GM18498 (cell line): ENCODE measurements around the gene CYP26C1.

Source experiments
- ATAC-seq: cut with Tn5 transposase; IDR thresholded peaks from one replicate; pipeline ENCODE4 v1.9.1; 2021; ENCODE audit warnings: mild to moderate bottlenecking, moderate library complexity; ENCODE audit not compliant: unreplicated experiment

The CYP26C1 gene

DNA sequence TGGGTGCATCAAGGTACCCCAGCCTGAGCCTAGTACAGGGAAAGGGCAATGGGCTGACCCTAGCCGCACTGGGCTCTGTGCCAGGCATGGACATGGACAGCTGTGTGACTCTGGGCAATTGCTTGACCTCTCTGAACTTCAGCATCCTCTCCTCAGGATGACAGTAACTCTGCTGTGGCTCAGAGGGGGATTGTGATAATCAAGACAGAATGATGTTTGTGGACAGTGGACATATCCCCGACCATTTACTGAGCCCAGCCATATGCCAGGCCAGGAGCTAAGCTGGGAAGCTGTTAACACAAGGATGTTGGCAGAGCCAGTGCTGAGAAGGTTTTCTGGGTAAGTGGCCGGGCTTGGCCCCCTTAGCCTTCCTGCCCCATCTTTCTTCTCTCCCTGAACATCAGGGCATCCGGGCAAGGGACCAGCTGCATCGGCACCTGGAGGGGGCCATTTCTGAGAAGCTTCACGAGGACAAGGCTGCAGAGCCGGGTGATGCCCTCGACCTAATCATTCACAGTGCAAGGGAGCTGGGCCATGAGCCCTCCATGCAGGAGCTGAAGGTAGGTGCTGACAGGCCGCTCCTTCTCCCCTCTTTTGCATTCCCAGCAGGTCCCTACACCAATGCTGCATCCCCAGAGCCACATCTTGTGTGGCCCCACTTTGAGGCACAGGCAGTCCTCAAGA, 3.5 kb downstream of the CYP26C1 start:
- no peak for ATAC-seq

GRCh38 chr10:93064874-93065660, 4.5 kb downstream of the CYP26C1 start:
- no peak for ATAC-seq

- no peak for ATAC-seq
These were observed 5.3 kb downstream of the CYP26C1 start for GRCh38 chr10:93065675-93066543.

- ATAC-seq = no peak
These were observed 5.9 kb downstream of the CYP26C1 start for GRCh38 chr10:93066544-93066913.

- ATAC-seq = no peak
These were observed 7.1 kb downstream of the CYP26C1 start for GRCh38 chr10:93067443-93068365.

DNA sequence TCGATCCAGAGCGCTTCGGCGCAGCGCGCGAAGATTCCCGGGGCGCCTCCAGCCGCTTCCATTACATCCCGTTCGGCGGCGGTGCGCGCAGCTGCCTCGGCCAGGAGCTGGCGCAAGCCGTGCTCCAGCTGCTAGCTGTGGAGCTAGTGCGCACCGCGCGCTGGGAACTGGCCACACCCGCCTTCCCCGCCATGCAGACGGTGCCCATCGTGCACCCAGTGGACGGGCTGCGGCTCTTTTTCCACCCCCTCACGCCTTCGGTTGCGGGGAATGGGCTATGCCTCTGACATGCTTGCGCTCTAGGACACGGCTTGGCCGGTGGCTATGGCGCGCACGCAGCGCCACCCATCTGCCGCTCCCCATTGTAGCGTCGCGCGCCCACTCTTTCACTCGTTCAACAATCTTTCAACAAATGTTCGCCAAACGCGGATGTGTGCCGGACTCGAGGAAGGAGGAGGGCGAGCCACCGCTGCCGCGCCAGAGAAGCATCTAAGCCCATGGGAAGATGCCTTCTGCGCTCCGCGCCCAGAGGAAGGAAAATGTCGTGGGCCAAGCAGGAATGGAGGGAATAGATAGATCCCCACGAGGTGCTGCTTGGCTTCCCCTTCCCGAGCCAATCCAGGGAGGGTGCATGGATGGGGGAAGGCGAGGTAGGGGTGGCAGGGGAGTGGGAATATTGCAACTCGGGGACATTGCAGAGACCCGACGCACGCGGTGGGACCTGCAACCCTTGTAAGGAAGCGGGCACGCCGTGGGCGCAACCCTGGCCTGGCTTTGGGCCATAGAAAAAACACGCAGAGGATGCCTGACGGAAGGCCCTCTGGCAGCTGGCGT, 8.0 kb downstream of the CYP26C1 start:
- no peak for ATAC-seq

- ATAC-seq = no peak
These were observed 8.6 kb downstream of the CYP26C1 start for GRCh38 chr10:93069245-93069561.

DNA sequence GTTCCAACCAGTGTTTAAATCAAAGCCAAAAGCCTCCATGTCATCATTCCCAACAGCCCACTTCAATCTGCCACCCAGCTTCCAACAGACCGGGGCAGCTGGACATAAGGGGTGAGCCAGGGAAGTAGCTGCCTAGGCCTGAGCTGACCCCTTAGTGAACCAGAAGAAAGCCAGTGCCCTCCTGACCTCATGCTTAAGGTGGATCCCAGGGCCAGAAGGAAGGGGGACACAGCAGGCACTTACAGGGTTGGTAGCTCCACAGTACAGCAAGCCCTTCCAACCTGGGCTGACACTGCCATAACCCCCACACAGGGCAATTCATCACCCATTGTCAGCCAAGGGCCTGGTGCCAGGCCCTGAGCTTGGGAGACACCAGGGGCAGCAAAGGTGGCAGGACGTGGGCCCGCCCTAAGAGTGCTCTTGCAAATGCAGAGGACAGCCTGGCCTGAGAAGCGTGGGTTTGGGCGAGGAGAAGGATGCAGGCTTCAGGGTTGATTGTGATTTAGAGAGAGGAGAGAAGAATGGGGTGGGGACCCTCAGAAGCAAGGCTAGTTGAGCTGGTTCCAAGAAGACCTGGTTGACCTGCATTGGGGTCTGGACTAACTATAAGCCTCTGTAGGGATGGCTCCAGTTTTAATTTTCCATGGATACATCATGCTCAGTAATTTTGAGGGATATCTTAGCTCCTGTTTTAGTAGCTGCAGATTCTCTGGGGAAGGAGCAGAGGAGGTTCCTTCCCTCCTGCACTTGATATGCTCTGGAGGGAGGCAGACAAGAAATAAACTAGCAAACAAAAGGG, 10.0 kb downstream of the CYP26C1 start:
- ATAC-seq = no peak

- ATAC-seq = no peak
These were observed 10.5 kb downstream of the CYP26C1 start for GRCh38 chr10:93071177-93071472.

DNA sequence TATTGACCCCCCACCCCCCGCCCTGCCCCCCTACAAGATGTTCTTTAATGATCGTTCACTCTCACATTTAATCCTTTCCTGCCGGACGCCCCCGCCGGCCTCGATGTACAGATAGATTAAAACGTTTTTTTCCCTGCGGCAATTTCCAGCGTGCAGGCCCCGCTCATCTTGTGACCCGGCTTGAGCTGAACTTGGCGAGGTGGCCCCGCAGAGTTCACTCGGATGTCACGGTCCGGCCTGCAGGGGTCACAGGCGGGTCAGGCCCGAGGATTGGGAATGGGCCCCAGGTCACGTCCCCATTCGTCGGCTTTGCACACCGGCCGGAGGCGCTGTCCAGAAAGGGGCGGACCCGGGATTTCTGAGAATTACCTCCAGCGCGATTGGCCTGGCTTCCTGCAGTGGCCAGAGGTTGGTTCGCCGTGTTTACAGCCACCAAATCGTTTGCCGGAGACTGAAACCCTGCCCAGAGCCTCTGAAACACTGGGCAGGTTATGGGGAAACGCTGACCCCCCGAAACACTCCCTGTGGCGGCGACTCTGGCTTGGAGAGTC, 11.2 kb downstream of the CYP26C1 start:
- no peak for ATAC-seq

DNA sequence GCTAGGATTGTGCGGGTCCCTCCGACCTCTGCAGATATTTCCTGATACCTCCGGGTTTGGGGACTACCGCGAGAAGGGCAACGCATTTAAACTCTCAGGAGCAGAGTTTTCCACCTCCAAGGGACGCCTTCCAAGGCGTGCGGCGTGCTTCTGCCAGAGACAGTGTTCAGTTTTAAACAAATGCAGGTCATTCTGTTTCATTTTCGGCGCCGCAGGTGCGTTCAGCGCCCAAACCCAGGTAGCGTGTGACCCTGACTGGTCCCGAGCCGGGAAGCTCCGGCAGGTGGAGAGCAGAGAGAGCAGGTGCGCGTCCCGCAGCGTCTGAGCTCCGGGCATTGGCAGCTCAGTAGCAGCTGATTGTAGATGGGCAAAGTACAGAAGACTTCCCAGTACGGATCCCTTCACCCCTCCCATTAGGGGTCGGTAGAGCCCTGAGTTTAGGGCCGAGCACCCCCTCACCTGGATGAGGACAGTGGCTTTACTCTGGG, 11.7 kb downstream of the CYP26C1 start:
- no peak for ATAC-seq

GRCh38 chr10:93072713-93073538, 12.3 kb downstream of the CYP26C1 start:
- ATAC-seq = no peak

GRCh38 chr10:93073539-93074146, 13.0 kb downstream of the CYP26C1 start, which contains the start of gene CYP26A1:
Gene CYP26A1 (plus strand): TSS chr10:93073893. CDS start chr10:93073935, 42 bp downstream.
- no peak for ATAC-seq

GRCh38 chr10:93074147-93074596, 13.6 kb downstream of the CYP26C1 start:
- no peak for ATAC-seq

DNA sequence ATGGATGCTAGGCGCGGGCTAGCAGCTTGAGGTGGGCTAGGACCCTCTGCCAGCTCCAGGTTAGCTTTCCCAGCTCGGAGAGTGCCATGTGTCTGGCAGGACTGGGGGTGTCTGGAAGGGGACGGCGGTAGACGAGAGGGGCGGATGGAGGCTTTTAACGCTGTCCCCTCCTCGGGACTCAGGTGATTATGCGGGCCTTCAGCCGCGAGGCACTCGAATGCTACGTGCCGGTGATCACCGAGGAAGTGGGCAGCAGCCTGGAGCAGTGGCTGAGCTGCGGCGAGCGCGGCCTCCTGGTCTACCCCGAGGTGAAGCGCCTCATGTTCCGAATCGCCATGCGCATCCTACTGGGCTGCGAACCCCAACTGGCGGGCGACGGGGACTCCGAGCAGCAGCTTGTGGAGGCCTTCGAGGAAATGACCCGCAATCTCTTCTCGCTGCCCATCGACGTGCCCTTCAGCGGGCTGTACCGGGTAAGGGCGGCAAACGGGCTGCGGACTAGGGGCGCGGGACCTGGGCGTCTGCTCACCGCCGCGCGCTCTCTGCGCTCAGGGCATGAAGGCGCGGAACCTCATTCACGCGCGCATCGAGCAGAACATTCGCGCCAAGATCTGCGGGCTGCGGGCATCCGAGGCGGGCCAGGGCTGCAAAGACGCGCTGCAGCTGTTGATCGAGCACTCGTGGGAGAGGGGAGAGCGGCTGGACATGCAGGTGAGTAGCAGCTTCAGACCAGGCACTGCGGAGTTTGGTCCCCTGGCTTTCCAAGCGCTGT, 14.2 kb downstream of the CYP26C1 start:
- ATAC-seq = no peak
